GM19328 (cell line): ENCODE measurements around the gene TSACC.
"Not testable (repeated sequence)": the region's sequence is repeated elsewhere in the genome, so short reads cannot be mapped to it uniquely, and the experiment has no call there.

Source experiments
- ATAC-seq: cut with Tn5 transposase; IDR thresholded peaks from one replicate; pipeline ENCODE4 v1.9.1; 2021; ENCODE audit warnings: mild to moderate bottlenecking, moderate library complexity; ENCODE audit not compliant: unreplicated experiment

Gene TSACC

DNA sequence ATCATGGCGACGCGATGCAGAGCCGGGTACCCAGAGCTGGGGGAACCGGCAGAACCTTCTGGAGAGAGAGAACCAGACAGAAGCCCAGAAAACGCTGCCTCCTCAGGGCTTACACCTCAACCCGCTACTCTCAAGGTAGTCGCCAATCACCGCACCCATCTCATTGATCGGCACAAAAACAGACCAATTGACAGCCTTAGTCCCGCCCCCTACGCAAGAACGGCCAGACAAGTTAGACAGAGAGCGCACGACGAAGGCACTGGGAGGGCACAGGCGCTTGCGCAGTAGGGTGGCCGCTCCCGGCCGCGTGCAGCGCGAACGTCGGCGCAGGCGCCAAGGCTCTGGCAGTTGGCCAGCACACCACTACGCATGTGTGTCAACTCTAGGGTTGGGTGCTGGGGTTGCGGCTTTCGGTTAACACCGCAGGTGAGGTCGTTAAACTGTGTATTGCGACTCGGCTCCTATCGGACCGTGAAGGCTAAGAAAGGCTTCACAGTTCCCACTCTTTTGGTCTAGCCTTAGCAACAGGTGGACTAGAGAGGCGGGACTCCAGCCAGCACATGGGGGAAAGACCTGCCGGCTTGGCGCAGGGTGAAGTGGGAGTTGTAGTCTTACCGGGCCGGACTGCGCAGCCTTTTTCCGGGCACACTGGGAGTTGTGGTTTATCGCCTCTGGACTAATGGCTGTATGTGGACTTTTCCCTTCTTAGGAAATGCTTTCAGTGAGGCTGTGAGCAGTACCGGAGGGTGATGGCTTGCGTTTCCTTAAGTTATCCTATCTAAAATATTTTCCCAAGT, at the start of gene TSACC, which contains the start of gene CCT3:
TSACC (plus strand) TSS at position 347 of the 797 bp plus-strand sequence. CDS start 1,232 bp downstream, outside the sequence.
CCT3 (minus strand) TSS at position 113 of the 797 bp plus-strand sequence; CDS start at position 5, 108 bp downstream.
- ATAC-seq, result peak; percentile 89

DNA sequence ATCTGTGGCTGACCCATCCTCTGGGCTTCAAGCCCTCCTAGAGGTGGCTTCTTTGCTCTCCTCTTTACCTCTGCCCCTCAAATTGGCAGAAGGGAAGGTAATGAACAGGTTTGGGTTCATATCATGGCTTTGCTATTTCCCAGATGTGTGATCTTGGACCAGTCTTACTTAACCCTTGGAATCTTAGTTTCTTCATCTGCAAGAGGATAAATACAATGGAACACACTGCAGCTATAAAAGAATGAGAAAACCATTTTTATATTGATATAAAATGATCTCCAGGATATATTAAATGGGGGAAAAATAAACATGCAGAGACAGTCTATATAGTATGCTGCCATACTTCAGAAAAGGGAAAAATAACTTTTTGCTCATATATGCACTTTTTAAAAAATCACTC, 48.5 kb upstream of the TSACC start:
- ATAC-seq, result no peak

DNA sequence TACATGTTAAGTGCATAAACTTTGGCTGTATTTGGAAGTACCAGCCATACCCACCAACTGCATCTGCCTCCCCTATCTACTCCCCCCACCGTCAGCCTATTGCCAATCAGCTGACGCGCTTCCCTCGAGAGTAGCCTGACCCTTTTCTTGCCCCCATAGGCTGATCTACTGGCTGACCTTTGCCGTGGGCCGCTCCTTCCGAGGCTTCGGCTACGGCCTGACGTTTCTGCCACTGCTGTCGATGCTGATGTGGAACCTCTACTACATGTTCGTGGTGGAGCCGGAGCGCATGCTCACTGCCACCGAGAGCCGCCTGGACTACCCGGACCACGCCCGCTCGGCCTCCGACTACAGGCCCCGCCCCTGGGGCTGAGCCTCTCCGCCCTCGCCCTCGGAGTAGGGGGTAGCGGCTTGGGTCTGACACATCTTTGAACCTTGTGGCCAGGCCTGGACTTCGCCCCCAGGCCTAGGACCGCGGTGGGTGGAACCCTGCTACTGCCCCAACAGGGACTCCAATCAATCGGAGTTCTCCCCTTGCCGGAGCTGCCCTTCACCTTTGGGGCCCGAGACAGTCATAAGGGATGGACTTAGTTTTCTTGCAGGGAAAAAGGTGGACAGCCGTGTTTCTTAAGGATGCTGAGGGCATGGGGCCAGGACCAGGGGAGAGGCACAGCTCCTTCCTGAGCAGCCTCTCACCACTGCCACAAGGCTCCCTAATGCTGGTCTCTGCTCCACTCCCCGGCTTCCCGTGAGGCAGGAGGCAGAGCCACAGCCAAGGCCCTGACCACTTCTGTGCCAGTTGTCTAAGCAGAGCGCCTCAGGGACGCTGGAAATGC, 46.9 kb upstream of the TSACC start:
- no peak for ATAC-seq

DNA sequence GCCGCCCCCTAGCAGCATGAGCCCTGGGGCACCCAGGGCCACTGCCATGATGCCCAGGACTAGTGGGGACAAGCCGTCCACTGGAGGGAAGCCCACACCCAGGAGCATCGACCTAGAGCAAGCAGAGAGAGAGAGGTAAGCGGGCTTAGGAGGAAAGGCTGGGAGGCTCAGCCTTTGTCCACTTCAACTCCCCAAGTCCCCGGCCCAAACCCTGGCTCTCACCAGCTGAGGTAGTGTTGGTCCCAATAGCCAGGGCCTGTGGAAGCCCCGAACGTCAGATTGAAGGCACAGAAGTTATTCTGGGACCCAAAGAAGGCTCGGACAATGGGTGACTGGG, 45.3 kb upstream of the TSACC start:
- ATAC-seq, result no peak

DNA sequence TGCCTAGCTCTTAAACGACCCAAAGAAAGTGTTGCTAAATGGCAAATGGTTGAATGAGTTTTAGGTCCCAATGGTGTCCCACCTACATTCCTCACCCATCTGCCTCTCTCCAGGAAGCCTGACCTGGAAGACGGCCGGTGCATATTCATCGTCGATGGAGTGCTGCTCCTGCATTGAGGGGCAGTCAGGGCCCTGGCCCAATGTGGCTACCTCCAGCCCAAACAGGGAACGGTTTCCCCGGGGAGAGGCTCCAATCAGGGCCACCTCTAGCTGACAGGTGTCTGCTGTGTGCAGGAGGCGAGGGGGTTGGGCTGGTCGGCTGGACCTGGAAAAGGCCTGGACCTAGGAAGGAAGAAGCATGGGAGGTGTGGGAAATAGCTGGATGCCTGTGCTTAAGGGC, 44.4 kb upstream of the TSACC start:
- ATAC-seq, result no peak

DNA sequence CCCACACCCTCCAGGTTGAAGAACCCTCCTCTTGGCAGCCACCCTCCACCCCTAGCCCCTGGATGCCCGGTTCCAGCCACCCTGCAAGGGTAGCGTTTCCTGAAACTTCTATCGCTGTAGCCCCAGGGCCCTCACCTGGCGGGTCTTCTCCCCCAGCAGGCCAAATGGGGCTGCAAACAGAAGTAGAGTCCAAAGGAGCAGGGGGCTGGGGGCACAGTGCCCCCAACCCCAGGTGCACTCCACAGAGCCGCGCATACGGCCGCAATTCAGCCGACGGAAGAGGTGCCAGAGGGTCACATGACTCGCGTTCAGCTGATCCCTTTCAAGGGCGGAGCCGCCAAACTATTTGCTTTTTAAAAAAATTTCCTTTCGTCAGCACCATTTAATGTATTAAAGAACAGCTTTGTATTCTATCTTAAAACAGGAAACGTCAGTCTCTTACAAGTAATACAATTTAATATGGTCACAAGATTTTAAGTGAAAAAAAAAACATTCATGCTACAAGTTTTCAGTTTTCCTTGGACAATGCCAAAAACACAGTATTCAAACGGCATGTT, 42.9 kb upstream of the TSACC start, which contains the start of gene GLMP:
GLMP (minus strand) TSS at position 289 of the 557 bp plus-strand sequence; CDS start at position 255, 34 bp downstream.
- ATAC-seq, result no peak

DNA sequence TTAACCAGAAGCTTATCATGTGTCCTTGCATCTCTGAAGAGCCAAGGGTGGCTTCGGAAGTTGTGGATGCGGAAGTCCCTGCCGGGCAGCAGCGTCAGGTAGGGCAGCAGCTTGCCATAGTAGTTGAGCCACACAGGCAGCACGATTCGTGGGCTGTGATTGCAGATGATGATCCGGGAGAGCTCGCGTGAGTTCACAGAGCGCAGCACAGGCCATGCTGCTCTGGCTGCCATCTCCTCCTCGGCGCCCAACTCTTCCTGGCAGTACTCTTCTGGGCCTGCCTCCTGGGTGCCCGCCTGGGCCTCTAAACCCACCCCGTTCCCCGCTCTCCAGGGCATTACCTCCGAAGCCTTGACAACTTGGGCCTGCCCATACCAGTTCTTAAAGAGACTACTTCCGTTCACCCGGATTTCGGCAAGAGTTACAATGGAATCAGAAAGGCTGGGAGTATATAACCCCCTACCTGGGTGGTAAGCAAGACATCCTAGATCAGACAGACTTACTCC, 39.4 kb upstream of the TSACC start, which contains the start of gene VHLL:
VHLL (minus strand) TSS at position 456 of the 506 bp plus-strand sequence; CDS start at position 338, 118 bp downstream.
- ATAC-seq, result no peak

DNA sequence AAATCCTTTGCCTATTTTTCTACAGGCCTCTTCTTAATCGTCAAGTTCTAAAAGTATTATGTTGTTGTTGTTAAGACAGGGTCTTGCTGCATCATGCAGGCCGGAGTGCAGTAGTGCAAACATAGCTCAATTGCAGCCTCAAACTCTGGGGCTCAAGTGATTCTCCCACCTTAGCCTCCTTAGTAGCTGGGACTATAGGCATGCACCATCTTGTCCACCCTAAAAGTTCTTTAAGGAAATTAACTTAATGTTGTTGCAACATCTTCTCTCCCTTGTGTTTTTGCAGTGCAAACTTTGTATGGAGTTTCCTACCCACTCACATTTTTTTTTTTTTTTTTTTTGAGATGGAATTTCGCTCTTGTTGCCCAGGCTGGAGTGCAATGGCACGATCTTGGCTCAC, 35.1 kb upstream of the TSACC start:
- ATAC-seq, result no peak

DNA sequence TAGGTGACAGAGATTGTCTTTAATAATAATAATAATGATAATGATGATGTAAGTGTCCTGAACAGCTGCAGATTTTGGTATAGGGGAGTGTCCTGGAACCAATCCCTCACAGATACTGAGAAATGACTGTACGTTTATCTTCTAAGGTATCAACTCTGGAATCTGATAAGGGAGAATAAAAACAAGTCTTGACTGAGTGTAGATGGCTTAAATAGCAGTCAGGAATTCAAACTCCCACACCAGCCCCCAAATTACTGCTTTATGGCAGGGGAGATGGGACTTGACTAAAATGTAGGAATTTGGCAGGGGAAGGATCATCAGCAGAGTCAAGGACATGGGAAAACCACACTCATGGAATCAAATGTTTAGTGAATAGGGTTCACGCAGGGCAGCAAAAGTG, 33.1 kb upstream of the TSACC start:
- no peak for ATAC-seq

DNA sequence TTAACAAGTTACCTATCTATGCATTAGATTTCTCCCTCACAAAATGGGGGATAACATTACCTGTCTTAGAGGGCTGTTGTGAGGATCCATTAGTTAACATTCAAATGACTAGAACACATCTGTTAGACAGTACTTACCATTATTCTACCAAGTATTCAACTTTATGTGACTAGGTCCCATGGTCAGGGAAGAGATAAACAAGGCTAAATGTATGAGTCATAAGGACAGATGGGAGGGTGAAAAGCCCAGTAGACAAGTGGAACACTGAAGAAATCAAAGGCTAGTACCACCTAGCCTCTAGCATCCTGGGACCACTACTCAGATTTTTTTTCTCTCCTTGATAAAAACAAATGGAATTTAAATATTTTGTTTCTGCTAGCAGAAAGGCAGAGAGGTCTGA, 30.2 kb upstream of the TSACC start:
- ATAC-seq, result no peak

DNA sequence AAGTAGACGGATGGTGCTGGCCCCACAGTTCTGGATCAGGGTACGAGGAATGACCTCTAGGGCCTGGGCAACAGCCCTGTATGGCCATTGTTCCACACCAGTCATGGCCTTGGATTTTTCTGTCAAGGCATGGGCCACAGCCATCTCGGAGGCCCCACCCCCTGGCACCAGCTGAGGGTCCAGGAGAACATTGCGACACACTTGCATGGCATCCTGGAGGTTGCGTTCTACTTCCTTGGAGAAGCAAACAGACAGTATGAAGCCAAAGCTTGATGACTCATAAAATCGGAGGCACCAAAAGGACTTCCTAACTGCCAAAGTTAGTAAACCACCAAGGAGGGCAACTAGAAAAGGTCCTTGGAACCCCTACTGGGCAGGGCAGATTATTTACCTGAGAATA, 27.4 kb upstream of the TSACC start:
- ATAC-seq, result no peak

DNA sequence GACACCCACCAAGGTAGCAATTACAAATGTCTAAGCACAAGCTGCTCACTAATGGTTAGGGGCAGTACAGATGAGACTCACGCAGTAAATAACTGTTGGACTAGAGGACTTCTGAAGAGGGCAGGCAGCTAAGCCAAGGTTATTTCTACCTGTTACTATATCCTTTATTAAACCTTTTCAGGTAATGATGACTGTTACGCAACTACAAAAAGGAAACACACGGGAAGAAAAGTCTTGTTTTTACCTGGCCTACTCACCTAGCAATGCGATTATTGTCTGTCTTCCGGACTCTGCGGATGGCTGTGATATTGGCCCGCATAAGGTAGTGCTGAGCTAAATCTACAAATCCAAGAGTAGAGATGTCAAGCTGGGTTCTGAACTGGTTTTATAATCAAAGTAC, 21.4 kb upstream of the TSACC start:
- no peak for ATAC-seq

DNA sequence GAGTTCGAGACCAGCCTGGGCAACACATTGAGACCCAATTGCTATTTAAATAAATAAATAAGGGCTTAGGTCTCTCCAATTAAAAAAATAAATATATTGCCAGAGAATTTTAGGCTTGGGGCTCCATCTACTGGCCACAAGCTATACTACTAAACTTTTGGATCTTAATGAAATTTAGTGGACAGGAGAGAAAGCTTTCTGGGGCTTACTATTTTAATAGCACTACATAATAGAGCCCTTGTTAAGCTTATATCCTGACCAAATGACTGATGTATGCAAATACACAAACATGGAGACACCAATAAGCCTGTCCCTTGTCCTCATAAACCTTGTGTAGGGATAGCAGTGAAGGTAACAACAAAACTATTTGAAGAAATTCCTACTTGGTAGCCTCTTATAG, 18.7 kb upstream of the TSACC start:
- ATAC-seq, result no peak

DNA sequence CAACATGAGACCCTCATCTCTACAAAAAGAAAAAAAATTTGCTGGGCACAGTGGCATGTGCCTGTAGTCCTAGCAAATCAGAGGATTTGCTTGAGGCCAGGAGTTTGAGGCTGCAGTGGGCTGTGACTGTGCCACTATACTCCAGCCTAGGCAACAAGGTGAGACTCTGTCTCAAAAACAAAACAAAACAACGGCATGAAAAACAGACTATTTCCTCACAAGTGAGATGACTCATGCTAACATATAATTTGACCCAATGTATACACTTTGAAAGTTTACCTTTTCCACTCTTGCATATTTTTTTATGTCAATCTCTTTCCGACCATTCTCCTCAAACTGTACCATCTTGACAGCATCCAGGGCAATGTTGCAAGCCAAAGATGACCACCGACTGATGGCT, 17.8 kb upstream of the TSACC start:
- no peak for ATAC-seq

DNA sequence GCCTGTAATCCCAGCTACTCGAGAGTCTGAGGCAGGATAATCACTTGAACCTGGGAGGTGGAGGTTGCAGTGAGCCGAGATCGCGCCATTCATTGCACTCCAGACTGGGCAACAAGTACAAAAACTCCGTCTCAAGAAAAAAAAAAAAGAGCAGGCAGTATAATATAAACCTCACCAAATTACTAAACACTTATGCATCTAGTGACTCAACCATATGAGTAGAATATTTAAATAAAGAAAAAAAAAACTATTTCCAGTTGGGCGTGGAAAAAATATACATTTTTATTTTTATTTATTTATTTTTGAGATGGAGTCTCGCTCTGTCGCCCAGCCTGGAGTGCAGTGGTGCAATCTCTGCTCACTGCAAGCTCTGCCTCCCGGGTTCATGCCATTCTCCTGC, 15.1 kb upstream of the TSACC start:
- ATAC-seq, result not testable (repeated sequence)

DNA sequence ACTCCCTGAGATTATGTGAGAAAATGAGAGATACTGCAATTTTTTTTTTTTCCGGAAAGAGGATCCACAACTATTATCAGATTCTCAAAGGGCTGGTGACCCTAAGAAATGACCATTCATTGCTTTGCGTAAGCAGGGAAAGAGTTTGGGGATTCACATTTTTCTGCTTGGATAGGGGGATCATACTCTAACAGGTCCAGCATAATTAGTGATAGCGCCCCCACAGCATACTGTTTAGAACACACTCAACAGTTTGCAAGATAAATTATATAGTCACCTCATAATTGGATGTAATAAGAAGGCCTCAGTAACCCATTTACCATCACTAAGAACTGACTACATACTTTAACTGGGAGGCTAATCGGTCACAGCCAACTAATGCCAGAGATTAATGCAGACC, 2.1 kb upstream of the TSACC start:
- ATAC-seq, result no peak

DNA sequence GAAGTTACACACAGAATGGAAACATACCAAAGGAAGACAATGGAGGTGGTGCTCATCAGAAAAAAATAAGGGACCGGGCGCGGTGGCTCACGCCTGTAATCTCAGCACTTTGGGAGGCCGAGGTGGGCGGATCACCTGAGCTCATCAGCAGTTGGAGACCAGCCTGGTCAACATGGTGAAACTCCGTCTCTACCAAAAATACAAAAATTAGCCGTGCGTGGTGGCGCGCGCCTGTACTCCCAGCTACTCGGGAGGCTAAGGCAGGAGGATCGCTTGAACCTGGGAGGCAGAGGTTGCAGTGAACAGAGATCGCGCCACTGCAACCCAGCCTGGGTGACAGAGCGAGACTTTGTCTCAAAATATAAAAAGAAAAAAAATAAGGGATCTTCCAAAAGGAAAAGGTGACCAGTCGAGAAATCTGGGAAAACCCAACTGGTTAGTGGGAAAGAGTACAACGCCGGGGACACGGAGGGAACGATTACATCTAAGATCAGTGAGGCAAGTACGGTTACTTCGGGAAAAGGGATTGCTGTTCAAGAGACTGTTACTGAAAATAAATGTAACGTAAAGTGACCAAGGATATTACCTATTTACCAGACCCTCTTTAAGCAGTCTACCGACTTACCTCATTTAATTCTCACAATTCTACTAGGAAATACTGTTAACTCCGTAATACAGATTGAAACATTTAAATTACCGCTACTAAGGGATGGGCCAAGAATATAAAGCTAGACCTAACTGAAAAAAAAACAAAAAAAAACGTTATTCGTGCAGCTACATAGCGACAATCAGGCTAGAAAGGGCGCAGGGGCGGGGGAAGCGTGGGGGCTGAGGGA, 1.1 kb upstream of the TSACC start:
- no peak for ATAC-seq

DNA sequence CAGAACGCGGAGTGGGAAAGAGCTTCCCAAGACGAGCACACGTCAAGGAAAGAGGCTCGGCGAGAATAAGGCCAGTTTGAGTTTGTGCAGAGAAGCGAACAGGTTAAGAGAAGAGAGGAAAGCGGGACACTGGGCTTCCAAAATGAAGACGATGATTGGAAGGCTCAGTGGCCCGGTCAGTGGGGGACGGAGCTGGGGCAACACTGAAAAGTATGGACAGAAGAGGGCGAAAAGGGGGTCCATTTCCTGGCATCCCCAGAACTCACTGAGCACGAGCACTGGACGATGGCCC, 492 bp upstream of the TSACC start:
- ATAC-seq, result no peak

DNA sequence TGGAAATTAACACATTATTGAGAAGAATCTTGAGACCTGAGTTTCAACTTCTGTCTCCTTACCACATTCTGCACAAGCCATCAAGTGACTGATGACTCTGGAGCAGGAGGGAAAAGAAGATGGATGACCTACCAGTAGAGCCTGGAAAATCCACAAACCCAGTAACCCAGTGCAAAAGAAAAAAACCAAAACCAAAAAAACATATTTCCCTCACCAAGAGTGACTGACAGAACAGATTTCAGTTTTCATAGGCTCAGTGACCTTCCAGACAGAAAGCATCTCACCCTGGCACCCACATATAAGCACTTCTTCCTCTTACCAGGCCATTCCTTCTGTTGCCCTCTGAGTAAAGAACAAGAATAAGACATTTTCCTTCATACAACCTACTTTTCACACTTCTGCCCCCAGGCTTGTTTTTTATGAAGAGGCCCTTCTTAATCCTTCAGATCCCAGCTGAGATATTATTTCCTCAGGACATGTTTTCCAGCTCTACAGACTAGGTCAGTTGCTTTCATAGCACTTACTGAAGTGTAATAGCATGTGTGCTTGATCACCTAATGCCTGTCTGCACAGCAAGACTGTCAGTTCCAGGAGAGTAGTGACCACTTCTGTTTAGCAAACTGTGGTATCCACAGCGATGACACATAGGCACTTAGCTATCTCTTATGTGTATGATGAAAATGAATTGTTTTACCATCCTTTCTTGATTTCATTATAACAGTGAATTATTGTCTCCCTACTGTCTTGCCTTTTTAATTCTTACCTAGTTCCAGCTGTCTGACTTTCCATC, 4.0 kb downstream of the TSACC start:
- ATAC-seq, result no peak

DNA sequence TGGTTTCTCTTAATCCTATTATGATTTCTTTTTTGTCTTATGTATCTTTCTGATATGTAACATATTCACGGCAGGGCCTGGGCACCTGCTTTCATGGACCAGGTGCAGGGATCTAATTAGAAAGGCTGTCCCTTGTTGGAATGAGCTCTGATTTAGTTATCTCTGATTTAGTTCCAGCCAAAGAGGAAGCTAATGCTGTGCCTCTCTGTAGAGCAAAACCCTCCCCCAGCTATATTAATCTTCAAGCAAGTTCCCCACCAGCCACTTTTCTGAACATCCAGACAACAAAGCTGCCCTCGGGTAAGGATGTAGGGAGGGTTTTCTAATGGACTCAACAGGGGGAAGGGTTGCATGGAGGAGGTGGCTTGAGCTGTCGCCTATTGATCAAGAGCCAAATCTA, 6.1 kb downstream of the TSACC start:
- no peak for ATAC-seq
